ENCODE measurements around the gene CTIF. TPM values are rescaled to one million over a fixed set of nuclear protein-coding genes. Genes with fewer than 3 reads are reported as not detected.

The CTIF gene
- total RNA-seq, 1 experiment from 2014 or later, result 5.8 TPM

DNA sequence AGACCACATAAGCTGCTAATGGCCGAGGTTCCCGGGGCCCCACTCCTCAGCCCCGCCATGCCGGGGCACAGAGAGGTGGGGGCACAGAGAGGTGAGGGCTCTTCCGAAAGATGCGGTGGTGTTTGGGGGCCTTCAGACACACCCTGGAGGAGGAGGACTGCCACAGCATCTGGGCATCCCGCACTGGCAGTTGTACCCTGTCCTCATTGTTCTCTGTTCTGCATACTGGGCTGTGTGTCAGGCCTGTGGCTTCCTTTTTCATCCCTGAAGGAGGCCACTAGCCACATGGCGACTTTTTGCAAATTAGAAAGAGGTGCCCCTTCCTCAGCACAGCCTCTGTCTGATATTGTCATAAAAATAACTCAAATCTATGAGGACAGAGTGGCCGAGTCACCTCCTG is 150.1 kb downstream of the CTIF start:
- Histone ChIP-seq H3K36me3 (ENCODE audit: low read depth, low read length) (no peaks in the 10 kb centered on the region), H3K9ac (ENCODE audit: low read length) (no peak overlapping the region), H3K79me2 (ENCODE audit: low read length) (no peaks in the 10 kb centered on the region), H3K9me3 (ENCODE audit: low read length) (no peaks in the 10 kb centered on the region), H2AFZ (ENCODE audit: low read length) (no peak overlapping the region), H3K27ac (ENCODE audit: low read length) (no peak overlapping the region), H3K27me3 (ENCODE audit: low read length) (no peaks in the 10 kb centered on the region), H3F3A (ENCODE audit: low read length, unreplicated experiment) (no peaks in the 10 kb centered on the region), H4K20me1 (ENCODE audit: low read length) (no peaks in the 10 kb centered on the region), H3K4me3 (ENCODE audit: low read length) (no peak overlapping the region), H3K4me1 (ENCODE audit: insufficient read depth, low read length) (no peaks in the 10 kb centered on the region), H3K9me2 (replicated peaks; ENCODE audit: low read length) (no peaks in the 10 kb centered on the region), H3K4me2 (ENCODE audit: low read length) (no peak overlapping the region)
- ATAC-seq (no peak), DNase-seq (no peak)
- ChIA-PET CTCF (no interaction called here), POLR2A (ENCODE audit: unreplicated experiment) (no interaction called here)
- intact Hi-C loops (cut with micrococcal nuclease), result no loop called here
- BruUV-seq (replicated peaks), result no TSS peak
- TF ChIP-seq, protein P1, sequence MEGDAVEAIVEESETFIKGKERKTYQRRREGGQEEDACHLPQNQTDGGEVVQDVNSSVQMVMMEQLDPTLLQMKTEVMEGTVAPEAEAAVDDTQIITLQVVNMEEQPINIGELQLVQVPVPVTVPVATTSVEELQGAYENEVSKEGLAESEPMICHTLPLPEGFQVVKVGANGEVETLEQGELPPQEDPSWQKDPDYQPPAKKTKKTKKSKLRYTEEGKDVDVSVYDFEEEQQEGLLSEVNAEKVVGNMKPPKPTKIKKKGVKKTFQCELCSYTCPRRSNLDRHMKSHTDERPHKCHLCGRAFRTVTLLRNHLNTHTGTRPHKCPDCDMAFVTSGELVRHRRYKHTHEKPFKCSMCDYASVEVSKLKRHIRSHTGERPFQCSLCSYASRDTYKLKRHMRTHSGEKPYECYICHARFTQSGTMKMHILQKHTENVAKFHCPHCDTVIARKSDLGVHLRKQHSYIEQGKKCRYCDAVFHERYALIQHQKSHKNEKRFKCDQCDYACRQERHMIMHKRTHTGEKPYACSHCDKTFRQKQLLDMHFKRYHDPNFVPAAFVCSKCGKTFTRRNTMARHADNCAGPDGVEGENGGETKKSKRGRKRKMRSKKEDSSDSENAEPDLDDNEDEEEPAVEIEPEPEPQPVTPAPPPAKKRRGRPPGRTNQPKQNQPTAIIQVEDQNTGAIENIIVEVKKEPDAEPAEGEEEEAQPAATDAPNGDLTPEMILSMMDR (conservative IDR thresholded peaks at IDR 0.05; ENCODE audit: low read depth, low read length), result no peak
- TF ChIP-seq EZH2 (IDR thresholded peaks at IDR 0.05; ENCODE audit: low read length, unreplicated experiment) (no peak), EZH2phosphoT487 (IDR thresholded peaks at IDR 0.05; ENCODE audit: borderline replicate concordance, low read length) (no peak)

DNA sequence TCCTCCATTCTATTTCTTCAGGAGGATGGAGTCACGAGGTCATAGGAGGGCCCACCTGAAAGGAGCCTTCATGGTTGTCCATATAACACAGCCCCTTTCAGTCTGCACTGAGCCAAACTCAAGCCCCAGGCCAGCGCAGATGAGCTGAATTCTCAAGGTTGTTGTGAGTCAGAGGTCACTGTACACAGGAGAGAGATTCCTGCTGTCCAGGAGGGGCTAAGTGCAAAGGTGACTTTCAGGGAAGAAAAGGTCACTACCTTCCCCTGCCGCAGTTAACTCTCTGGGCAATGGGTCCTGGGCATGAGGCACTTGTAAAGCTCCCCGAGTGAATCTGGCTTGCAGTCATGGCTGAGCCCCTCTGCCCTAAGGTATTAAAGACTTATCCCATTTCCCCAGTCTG is 150.7 kb downstream of the CTIF start:
- no peaks in the 10 kb centered on the region for H3F3A ChIP-seq (ENCODE audit: low read length, unreplicated experiment)
- no peaks in the 10 kb centered on the region for H3K79me2 ChIP-seq (ENCODE audit: low read length)
- no peaks in the 10 kb centered on the region for H3K9me2 ChIP-seq (replicated peaks; ENCODE audit: low read length)
- no peak overlapping the region for H2AFZ ChIP-seq (ENCODE audit: low read length)
- H3K4me3 ChIP-seq (ENCODE audit: low read length), result no peak overlapping the region
- H3K36me3 ChIP-seq (ENCODE audit: low read depth, low read length), result no peaks in the 10 kb centered on the region
- no peak overlapping the region for H3K4me2 ChIP-seq (ENCODE audit: low read length)
- ATAC-seq (no peak), DNase-seq (no peak)
- no peak overlapping the region for H3K27ac ChIP-seq (ENCODE audit: low read length)
- intact Hi-C loops (cut with micrococcal nuclease), result no loop called here
- TF ChIP-seq, protein P1 (conservative IDR thresholded peaks at IDR 0.05; ENCODE audit: low read depth, low read length), result no peak
- TF ChIP-seq EZH2 (IDR thresholded peaks at IDR 0.05; ENCODE audit: low read length, unreplicated experiment), result no peak
- TF ChIP-seq EZH2phosphoT487 (IDR thresholded peaks at IDR 0.05; ENCODE audit: borderline replicate concordance, low read length), result no peak
- POLR2A ChIA-PET (ENCODE audit: unreplicated experiment), result no interaction called here
- H3K9ac ChIP-seq (ENCODE audit: low read length), result no peak overlapping the region
- H3K4me1 ChIP-seq (ENCODE audit: insufficient read depth, low read length), result no peaks in the 10 kb centered on the region
- CTCF ChIA-PET, result no interaction called here
- no peaks in the 10 kb centered on the region for H3K9me3 ChIP-seq (ENCODE audit: low read length)
- BruUV-seq (replicated peaks), result no TSS peak
- H4K20me1 ChIP-seq (ENCODE audit: low read length), result no peaks in the 10 kb centered on the region
- H3K27me3 ChIP-seq (ENCODE audit: low read length), result no peaks in the 10 kb centered on the region

DNA sequence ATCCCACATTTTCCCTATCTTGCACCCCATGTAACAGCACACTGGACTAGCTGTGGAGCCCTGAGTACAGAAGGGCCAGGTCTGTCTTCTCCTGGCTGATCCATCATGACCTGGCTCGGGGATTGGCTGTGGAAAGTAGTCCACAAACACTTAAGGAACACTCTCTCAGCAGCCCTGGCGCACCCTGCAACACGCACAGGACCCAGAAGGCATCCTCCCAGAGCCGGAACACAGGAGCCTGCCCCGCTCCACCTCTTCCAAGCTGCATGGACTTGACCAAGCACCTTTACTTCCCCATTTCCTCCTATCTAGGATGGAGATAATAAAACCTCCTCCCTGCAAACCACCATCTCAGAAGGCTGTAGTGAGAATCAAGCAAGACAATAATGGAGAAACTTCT is 151.7 kb downstream of the CTIF start:
- no peak overlapping the region for H3K9ac ChIP-seq (ENCODE audit: low read length)
- TF ChIP-seq EZH2 (IDR thresholded peaks at IDR 0.05; ENCODE audit: low read length, unreplicated experiment), result no peak
- TF ChIP-seq EZH2phosphoT487 (IDR thresholded peaks at IDR 0.05; ENCODE audit: borderline replicate concordance, low read length), result no peak
- TF ChIP-seq, protein P1 (conservative IDR thresholded peaks at IDR 0.05; ENCODE audit: low read depth, low read length), result no peak
- H2AFZ ChIP-seq (ENCODE audit: low read length), result no peak overlapping the region
- H3K9me3 ChIP-seq (ENCODE audit: low read length), result no peaks in the 10 kb centered on the region
- no peaks in the 10 kb centered on the region for H3K9me2 ChIP-seq (replicated peaks; ENCODE audit: low read length)
- ChIA-PET POLR2A (ENCODE audit: unreplicated experiment) (no interaction called here), CTCF (no interaction called here)
- no peaks in the 10 kb centered on the region for H3K79me2 ChIP-seq (ENCODE audit: low read length)
- no peaks in the 10 kb centered on the region for H3K36me3 ChIP-seq (ENCODE audit: low read depth, low read length)
- no peak overlapping the region for H3K4me3 ChIP-seq (ENCODE audit: low read length)
- ATAC-seq (no peak), DNase-seq (no peak)
- no peaks in the 10 kb centered on the region for H4K20me1 ChIP-seq (ENCODE audit: low read length)
- H3K4me1 ChIP-seq (ENCODE audit: insufficient read depth, low read length), result no peaks in the 10 kb centered on the region
- H3K4me2 ChIP-seq (ENCODE audit: low read length), result no peak overlapping the region
- H3K27me3 ChIP-seq (ENCODE audit: low read length), result no peaks in the 10 kb centered on the region
- no peak overlapping the region for H3K27ac ChIP-seq (ENCODE audit: low read length)
- no TSS peak for BruUV-seq (replicated peaks)
- H3F3A ChIP-seq (ENCODE audit: low read length, unreplicated experiment), result no peaks in the 10 kb centered on the region
- intact Hi-C loops (cut with micrococcal nuclease), result no loop called here
